CD4-positive, alpha-beta T cell treated with Interferon gamma for 1 hour (primary cell): Measurements from ENCODE around the gene ZMAT5.
"Not testable (repeated sequence)": the region's sequence is repeated elsewhere in the genome, so short reads cannot be mapped to it uniquely, and the experiment has no call there.

ENCODE experiments used
- DNase-seq: peaks from one replicate; pipeline ENCODE4 v3.0.0-alpha.2; 2020

Gene ZMAT5

DNA sequence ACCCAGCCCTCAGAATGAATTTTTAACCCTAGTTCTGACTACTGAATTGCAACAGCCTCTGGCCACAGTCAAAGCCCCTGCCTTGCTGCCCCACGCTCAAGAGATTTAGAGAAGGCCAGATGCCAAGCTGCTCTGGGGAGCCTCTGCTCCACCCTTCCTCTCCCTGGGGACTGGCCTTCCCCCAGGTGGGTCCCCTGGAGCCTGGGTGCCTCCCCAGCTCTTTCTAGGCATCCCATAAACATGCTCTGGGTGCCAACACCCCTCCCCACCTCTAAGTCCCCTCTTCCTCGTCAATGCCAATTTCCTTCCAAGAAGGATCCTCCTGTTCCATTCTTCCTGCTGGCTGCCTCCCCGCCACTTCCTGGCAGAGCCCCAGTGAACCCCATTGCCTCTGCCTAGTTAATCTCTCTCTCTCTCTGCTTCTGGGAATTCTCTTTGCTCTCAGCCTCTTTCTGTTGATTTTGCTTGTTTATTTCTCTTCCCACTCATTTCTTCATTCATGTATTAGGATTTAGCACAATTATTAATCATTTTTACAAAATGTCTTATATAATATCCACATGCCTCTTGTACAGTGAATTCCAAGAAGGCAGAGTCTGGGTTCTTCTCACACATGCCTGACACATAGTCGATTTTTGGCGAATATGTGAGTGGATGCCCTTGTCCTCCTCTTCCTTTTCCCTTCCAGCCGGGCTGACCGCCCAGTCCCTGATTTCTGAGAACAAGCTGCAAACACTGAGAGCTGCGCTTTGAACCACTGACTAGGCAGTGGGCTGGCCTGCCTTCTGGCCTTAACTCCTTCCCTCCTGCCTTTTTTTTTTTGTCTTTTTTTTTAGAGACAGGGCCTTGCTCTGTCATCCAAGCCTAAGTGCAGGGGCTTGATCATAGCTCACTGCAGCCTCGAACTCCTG lies 17.9 kb upstream of the ZMAT5 start:
- DNase-seq: no peak

DNA sequence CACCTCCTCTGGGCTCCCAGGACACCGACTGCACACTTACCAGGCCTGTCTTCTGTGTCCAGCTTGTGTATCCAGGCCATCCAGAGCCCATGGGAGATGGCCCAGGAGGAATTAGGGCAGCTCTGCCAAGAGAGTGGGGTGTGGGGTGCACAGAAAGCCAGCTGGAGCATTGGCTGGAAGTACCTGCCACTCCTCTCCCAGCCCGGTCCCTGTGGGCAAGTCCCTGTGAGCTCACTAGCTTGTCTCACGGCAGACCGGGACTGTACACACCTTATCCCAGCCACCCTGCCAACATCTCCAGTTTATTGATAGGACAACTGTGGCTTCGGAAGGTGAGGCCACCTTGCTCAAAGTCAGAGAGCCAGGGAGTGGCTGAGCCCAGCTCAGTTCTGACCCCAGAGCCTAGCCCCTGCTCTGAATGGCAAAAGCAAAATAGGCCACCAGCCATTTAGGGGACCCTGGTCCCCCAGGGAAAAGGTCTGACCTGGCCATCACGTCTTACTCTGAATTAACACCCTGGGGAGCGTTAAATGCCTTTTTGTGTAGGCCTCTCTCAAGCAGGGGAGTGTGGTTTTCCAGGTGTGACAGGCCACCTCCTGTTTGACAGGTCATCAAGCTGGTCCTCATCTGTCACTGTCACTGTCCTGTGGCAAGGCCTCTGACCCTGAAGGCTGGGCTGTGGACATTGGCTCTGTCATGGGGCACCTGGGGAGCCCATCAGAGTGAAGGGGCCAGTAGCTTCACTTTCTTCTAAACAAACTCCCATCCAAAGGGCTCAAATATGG lies 15.4 kb upstream of the ZMAT5 start:
- no peak for DNase-seq

DNA sequence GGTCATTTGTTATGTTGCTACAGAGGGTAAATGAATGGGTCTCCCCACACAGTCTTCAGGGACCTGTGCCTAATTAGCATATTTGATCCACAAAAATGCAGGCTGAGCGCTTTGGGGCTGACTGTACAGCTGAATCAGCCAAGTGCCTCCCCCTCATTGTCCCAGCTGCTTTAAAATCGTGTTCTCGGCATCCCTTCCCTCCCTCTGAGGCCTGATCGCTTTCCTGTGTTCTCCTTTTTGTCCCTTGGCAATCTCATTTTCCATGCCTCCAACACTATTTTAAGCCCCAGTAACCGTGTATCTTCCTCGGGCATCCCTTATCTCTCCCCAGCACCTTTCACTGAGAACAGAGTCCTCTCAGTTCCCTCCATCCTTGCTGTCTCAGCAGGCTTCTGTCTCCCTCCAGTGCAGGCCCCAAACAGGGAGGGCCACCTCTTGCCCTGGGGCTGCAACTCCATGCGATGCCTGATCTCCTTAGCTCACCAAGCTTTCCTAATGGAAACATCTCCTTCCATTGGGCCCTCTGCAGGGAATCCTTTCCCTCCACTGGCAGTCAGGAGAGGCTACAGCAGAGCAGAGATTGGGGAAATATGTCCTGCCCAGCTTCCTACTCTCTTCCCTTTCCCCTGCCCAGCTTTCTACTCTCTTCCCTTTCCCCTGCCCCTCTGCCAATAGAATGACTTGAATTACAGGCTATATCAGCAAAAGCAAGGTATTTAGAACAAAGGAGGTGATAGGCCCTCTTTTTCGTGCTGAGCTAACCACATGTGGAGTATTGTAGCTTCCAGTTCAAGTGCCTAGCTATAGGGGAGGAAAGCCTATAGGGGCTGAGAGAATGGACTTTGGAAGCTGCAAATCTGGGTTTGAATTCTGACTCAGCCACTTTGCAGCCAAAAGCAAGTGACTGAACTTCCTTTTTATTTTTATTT lies 14.2 kb upstream of the ZMAT5 start:
- DNase-seq: no peak

DNA sequence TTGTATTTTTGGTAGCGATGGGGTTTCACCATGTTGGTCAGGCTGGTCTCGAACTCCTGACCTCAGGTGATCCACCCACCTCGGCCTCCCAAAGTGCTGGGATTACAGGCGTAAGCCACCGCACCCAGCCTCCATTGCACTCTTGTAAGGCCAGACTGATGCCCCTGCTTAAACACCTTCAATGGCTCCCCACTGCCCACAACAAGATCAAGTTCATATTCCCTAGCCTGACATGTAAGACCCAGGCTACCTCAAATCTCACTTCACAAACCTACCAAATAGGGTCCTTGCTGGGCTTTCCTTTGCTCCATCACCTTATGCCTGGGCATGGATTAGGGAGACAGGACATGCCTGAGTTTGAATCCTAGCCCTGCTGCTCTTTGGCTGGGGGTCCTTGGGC lies 13.4 kb upstream of the ZMAT5 start:
- DNase-seq: no peak

DNA sequence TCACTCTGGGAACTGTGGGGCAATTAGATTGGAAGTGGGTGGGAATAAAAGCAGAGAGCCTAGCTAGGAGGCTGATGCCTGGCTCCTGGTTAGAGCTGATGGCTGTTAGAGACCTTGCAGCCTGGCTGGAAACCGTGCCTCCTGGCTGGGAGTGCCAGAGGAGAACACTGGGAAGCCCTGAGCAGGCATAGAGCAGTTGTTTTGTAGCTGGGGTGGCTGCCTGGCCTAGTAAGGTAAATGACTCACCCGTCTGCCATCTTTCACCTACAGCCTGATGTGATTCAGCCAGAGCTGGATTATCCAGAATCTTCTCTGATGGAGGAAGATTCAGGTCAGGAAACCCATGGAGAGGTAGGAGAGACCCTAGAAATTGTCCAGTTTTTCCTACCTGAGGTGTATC lies 6.4 kb upstream of the ZMAT5 start:
- DNase-seq: no peak

DNA sequence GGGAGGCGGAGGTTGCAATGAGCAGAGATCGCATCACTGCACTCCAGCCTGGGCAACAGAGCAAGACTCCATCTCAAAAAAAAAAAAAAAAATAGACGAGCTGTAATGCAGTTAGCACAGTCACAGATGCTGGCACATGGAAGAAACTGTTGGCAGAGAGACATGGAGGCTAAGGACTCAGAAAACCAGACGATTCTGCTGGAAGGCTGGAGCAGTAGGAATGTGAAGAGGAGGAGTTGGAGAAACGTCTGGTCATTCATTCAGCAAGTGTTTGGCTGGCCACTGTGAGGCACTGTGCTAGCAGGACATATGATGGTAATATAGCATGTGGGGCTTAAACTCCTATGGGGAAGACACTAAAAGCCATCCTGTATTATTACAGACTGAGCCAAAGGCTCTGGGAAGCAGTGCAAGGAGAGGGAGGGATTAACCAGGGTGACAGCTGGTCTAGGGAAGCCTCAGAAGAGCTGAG lies 5.4 kb upstream of the ZMAT5 start:
- no peak for DNase-seq

DNA sequence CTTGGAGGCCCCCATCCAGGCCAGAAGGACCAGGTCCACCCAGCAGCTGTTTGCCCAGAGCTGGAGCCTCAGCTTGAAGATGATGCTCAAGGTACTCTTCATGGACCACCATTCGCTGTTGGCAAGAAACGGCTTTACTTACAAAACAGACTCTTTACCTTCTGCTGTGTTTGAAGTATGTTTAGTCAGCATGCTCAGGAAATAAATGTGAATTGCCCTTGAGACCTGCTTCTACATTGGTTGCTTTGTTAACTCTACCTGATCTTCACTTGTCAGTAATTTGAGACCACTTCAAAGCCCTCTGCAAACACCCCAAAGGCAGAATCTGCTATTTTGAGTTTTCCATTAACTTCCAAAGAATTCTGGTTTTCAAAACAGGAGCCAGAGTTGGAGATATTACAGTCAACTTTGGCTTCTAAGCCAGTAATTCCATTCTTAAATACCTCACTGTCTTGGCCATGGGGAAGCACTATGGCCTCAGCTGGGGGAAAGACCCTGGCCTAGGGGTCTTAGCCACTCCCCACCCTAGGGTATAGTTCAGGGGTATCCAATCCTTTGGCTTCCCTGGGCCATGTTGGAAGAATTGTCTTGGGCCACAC lies 3.0 kb upstream of the ZMAT5 start:
- DNase-seq: no peak

DNA sequence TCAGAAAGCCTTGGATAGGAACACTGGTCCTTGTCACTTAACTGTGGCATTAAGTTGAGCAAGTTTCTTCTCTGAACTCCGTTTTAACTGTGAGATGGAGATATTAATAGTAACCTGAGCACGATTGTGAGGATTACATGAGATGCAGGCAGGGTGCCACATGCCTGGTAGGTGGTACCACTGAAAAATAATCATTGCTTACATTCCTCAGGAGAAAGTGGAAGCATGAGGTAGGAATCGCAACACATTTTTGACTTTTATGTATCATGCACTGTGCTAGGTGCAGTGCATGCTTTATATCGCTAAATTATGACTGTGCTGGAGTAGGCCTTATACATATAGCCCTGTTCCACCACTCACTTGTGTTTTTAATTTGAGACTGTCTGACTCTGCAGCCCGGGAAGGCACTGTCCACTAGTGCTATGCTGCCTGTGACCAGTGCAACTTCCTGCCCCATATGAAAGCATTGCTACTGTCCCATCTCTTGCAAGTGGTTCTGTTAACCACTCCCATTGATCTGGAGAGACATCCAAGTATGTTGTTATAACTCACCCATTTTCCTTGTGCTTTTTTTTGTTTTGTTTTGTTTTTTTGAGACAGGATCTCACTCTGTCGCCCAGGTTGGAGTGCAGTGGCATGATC lies 1.4 kb upstream of the ZMAT5 start:
- DNase-seq: no peak

DNA sequence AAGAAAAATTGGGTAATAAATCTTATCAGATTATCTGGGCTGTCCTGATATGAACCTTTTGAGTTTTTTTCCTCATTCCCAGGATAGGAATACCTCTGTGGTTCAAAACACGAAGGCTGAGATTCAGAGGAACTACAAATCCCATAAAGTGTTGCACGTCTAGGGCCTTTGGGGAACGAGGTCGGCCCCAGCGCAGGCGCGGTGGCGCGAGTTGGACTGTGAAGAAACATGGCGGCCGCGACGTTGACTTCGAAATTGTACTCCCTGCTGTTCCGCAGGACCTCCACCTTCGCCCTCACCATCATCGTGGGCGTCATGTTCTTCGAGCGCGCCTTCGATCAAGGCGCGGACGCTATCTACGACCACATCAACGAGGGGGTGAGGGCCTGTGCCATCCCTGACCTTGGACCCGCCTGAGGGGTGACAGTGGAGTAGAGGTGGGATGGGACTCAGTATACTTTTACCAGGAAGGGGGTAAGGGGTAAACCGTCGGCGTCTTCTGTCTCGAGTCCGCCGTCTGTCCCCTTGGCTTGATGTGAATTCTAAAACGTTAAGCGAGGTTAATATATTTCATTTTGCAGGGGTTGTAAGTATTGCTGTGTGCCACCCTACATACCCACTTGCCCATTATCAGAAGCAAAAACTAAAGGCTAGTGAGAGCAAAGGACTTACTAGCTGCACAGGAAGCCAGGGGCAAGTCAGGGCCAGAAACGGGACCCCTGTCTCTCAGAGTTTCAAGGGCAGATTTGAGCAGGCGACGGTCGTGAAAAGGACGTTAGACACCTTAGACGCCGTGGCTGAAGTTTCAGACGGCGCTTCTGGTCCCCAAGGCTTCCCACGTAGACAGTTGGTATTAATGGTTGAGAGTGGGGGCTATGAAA lies 604 bp upstream of the ZMAT5 start, which contains the start of gene UQCR10:
UQCR10 (plus strand) TSS at position 199 of the 881 bp plus-strand sequence; CDS start at position 229, 30 bp downstream.
- DNase-seq: peak; percentile 93

DNA sequence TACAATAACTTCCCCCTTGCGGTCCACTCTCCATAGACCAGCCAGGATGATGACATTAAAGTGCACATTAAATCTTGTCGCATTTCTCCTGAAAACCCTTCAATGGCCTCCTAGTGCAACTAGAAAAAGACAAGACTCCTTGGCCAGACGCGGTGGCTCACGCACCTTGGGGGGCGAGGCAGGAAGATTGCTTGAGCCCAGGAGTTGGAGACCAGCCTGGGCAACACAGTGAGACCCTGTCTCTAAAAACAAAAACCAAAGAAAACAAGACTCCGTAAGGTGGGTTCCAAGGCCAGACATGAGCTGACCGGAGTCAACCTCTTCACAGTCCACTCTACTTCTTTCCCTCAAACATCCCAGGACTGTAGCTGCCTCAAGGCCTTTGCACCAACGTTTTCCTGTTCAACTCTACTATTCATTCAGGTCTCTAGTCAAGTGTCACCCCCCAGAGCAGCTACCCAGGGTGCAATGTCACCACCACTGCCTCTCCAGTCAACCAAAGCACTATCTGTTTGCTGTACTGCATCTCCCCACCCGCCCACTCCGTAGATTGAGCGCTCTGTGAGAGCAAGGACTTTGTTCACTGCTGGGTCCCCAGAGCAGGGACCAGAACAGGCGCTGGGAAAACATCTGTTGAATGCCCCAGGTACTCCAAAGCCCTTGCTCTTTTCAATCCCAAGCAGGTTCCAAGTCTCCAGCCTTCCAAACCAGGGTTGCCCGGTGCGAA lies 739 bp downstream of the ZMAT5 start:
- no peak for DNase-seq

DNA sequence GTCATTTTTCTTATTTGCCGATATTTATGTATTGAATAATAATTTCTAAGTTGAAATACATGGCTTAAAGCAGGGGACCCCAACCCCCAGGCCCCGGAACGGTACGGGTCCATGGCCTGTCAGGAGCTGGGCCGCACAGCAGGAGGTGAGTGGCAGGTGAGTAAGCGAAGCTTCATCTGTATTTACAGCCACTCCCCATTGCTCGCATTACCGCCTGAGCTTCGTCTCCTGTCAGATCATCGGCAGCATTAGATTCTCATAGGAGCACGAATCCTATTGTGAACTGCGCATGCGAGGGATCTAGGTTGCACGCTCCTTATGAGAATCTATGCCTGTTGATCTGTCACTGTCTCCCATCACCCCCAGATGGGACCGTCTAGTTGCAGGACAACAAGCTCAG lies 4.5 kb downstream of the ZMAT5 start:
- no peak for DNase-seq

DNA sequence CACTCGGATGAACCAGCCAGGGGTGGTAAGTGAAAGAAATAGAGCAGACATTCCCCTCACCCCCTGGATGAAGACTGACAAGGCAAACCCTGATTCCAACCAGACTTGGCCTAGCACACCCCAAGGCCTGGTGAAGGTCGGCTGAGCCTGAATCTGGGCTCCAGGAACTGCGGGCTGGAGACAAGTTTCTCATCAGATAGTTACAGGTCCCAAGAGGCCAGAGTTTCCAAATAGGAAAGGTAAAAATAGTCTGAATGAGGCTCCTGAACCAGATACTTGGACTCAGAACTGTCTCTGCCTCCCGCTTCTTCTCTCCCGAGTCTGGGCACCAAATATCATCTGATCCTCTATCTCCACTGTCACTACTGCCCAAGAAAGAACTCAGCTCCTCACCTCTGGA lies 7.8 kb downstream of the ZMAT5 start:
- DNase-seq: no peak

DNA sequence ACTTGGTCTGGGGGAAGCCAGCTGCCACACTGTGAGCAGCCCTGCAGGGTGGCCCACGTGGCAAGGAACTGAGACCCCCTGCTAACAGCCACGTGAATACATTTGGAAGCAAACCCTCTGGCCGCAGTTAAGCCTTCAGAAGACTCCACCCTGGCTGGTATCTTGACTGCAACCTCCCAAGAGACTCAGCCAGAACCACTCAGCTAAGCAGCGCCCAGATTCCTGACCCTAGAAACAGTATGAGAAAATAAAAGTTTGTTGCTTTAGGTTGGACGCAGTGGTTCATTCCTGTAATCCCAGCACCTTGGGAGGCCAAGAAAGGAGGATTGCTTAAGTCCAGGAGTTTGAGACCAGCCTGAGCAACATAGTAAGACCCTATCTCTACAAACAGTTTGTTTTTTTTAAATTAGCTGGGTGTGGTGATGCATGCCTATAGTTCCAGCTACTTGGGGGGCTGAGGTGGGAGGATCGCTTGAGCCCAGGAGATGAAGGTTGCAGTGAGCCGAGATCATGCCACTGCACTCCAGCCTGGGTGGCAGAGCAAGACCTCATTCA lies 8.7 kb downstream of the ZMAT5 start:
- DNase-seq: no peak

DNA sequence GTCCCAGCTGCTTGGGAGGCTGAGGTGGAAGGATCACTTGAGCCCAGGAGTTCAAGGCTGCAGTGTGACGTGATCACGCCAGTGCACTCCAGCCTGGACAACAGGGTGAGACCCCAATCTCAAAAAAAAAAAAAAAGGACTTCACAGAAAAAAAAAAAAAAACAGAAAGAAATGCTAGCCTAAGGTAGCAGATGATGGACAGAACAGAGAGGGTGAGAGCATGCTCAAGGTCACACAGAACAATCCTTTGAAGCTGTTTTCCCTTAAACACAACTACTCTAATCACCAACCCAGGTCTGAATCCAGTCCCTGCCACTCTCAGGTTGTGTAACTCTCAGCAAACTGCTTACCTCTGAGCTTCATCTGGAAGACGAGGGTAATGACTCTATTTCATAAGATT lies 9.7 kb downstream of the ZMAT5 start:
- no peak for DNase-seq

DNA sequence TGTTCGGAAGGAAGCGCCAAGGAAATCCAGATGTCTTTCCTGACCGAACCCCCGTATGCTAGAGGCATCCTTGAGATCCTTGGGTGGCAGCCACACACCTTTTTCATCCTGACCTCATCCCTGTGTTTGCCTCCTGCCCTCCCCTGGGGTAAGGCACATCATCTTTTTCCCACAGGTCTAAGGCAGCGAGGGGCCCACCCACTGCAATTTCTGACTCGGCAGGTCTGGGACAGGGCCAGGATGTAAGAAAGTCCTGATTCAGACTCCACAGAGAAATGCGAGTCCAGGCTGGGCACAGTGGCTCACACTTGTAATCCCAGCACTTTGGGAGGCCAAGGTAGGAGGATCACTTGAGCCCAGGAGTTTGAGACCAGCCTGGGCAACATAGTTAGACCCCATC lies 10.5 kb downstream of the ZMAT5 start:
- DNase-seq: no peak

DNA sequence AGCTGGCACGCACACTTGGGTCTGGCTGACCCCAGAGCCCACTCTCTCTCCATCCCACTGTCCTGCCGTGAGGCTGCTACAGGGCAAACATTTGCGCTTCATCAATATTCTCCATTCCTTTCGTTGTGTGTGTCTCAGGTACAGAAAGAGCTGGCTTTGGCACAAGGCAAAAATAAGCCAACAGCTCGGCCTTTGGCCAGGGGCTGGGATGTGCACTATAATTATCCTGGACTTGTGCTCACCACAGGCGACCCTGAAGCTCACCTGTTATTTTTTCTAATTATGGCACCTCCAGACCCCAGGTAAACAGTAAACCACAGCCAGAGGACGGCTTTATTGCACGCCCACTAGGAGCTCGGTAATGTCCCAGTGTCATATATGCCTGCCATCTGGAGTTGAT lies 10.9 kb downstream of the ZMAT5 start:
- DNase-seq: no peak

DNA sequence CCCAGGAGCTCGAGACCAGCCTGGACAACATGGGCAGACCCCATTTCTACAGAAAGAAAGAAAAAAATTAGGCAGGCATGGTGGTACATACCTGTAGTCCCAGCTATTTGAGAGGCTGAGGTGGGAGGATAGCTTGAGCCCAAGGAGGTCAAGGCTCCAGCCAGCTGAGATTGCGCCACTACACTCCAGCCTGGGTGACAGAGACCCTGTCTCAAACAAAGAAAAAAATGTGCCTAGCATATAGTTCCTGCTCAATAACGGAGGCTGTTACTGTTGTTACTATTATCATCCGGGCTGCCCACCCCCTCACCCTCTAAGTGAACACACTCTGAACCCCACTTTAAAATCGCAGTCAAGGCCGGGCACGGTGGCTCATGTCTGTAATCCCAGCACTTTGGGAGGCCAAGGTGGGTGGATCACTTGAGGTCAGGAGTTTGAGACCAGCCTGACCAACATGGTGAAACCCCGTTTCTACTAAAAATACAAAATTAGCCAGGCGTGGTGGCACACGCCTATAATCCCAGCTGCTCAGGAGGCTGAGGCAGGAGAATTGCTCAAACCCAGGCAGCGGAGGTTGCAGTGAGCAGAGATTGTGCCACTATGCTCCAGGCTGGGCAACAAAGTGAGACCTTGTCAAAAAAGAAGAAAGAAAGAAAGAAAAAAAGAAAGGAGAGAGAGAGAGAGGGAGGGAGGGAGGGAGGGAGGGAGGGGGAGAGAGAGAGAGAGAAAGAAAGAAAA lies 12.0 kb downstream of the ZMAT5 start:
- DNase-seq: not testable (repeated sequence)

DNA sequence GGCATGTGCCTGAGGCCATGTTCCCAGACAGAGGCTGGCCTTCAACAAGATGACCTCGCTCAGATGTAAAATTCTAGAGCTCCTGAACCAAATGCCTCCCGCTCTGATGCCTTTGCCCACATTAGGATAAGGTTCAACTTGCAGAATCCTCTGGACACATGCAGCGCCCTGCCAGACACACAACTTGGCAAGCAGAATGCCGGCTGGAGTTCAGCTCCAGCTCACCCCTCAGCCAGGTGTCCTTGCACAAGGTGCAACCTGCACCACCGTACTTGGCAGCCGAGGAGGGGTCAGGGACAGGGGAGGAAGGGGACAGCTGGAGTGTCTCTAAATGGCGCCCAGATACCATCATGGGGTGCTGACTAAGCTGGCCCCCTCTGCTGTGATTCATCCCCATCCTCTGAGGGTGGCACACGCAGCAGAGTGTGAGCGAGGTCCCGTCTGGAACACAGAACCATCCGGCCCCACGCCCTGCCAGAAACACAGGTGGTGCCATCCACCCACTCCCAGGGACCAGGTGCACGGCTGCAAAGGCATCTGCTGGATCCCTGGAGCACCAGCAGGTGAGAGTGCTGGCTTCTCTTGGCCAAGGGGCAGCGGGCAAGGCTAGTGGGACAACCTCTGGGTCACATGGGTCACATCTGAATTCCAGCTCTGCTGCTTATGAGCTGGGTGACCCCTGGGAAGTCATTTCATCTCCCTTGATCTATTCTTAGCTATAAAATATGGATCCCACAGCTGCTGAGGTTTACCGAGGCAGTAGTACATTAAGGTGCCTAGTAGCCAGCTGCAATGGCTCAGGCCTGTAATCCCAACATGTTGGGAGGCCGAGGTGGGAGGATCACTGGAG lies 12.8 kb downstream of the ZMAT5 start:
- no peak for DNase-seq
